Fibroblast of lung (primary cell): Measurements from ENCODE around the gene GARIN5B. TPM values are rescaled to one million over a fixed set of nuclear protein-coding genes. Genes with fewer than 3 reads are reported as not detected.

Source experiments
- DNase-seq, 2 donors: peaks; one replicate each; pipeline versions ENCODE4 v3.0.0 to v3.0.0-alpha.2; 2010; ENCODE audit warnings: low read depth in 2 of 2
- H2AFZ ChIP-seq: 2 replicates; pipeline ENCODE4 v1.5.1; 2012; ENCODE audit warnings: low read length, control low read depth, inconsistent platforms
- H3K27ac ChIP-seq: 2 replicates; pipeline ENCODE4 v1.5.1; 2011; ENCODE audit warnings: low read length, control low read depth; ENCODE audit not compliant: insufficient read depth
- H3K27me3 ChIP-seq: 2 replicates; pipeline ENCODE4 v1.5.1; 2011; ENCODE audit warnings: mild to moderate bottlenecking, low read length; ENCODE audit not compliant: control insufficient read depth, insufficient read depth
- H3K36me3 ChIP-seq: 2 replicates; pipeline ENCODE4 v1.5.1; 2011; ENCODE audit warnings: low read length; ENCODE audit not compliant: control insufficient read depth, insufficient read depth
- H3K4me1 ChIP-seq: 2 replicates; pipeline ENCODE4 v1.5.1; 2011; ENCODE audit warnings: low read length; ENCODE audit not compliant: control insufficient read depth, insufficient read depth; ENCODE audit errors: extremely low read depth
- H3K4me2 ChIP-seq: 2 replicates; pipeline ENCODE4 v1.5.1; 2011; ENCODE audit warnings: low read length, control low read depth; ENCODE audit not compliant: insufficient read depth; ENCODE audit errors: extremely low read depth
- H3K4me3 ChIP-seq, 4 experiments: fragments of 200-600 bp in 1 of 4; sonication (generic) in 1 of 4; replicated peaks in 1 of 4; 2 replicates each; pipeline ENCODE4 v1.5.1; 2011 to 2016; ENCODE audit warnings: low read length in 4 of 4, low read depth in 3 of 4, mild to moderate bottlenecking in 3 of 4, control low read depth in 2 of 4, inconsistent platforms in 1 of 4, mixed read lengths in 1 of 4; ENCODE audit not compliant: insufficient read depth in 1 of 4; ENCODE audit errors: control extremely low read depth in 1 of 4
- H3K79me2 ChIP-seq: 2 replicates; pipeline ENCODE4 v1.5.1; 2012; ENCODE audit warnings: mild to moderate bottlenecking, low read length, inconsistent platforms; ENCODE audit not compliant: control insufficient read depth, insufficient read depth
- H3K9ac ChIP-seq: 2 replicates; pipeline ENCODE4 v1.5.1; 2011; ENCODE audit warnings: mild to moderate bottlenecking, low read length, control low read depth; ENCODE audit not compliant: insufficient read depth
- H3K9me3 ChIP-seq: 2 replicates; pipeline ENCODE4 v1.5.1; 2012; ENCODE audit warnings: low read depth, low read length; ENCODE audit not compliant: control insufficient read depth, insufficient read depth
- H4K20me1 ChIP-seq: 2 replicates; pipeline ENCODE4 v1.5.1; 2011; ENCODE audit warnings: low read length; ENCODE audit not compliant: control insufficient read depth, insufficient read depth; ENCODE audit errors: extremely low read depth
- CTCF ChIP-seq, 2 donors: IDR thresholded peaks in 1 of 2; conservative IDR thresholded peaks in 1 of 2; 1 replicate in 1 of 2; 2 replicates in 1 of 2; pipeline ENCODE4 v1.5.1; 2011 to 2012; ENCODE audit warnings: low read length in 2 of 2, control low read depth in 1 of 2, inconsistent platforms in 1 of 2, low read depth in 1 of 2, mild to moderate bottlenecking in 1 of 2
- EZH2 ChIP-seq: IDR thresholded peaks from 2 replicates; pipeline ENCODE4 v1.5.1; 2012; ENCODE audit warnings: low read length, control low read depth, mild to moderate bottlenecking; ENCODE audit errors: missing control alignments
- polyA plus RNA-seq, 2 donors: library from polyadenylated mRNA; depleted of rRNA in 1 of 2; stranded (reverse) in 1 of 2; unstranded in 1 of 2; fragments of >200 nt; gene quantifications; 2 replicates each; pipeline ENCODE4 v1.2.1, GENCODE V29; 2011 to 2012; ENCODE audit warnings: missing spikeins in 1 of 2
- total RNA-seq: library from RNA; depleted of rRNA; stranded (reverse); fragments of >200 nt; gene quantifications from 2 replicates; pipeline ENCODE4 v1.2.1, GENCODE V29; 2014

GARIN5B gene
- total and polyA plus RNA-seq, 2 donors (not counting 1 experiment from before 2014, with no cell fraction given), result not detected

DNA sequence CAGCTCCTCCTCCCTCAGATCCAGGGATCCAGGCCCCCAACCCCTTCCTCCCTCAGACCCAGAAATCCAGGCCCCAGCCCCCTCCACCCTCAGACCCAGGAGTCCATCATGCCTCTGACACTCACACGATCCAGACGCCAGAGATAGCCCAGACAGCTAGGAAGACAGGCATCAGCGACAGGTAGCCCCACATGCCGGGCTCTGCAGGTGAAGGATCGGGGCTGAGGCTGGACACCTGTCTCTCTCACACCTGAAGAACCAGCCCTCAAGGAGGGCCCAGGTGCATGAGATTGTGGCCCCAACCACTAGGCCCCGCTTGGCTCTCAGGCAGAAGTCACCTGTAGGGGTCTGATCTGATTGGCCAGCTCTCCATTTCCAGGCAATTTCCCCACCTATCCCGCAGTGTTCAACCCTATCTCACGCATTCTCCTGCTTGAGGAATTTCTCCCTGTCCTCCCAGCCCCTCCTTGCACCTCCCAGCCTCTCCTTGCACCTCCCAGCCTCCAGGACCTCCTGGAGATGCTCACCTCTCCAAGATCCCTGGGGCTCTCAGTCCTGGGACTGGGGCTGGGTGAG lies 42.1 kb downstream of the GARIN5B start:
- Histone ChIP-seq H3K9me3 (no peaks in the 10 kb centered on the region), H3K36me3 (no peaks in the 10 kb centered on the region), H3K4me3 (no peak overlapping the region), H3K4me1 (no peaks in the 10 kb centered on the region), H2AFZ (no peak overlapping the region), H3K79me2 (no peaks in the 10 kb centered on the region), H3K27me3 (peaks cover 5% of the 10 kb centered on the region), H3K27ac (no peak overlapping the region), H3K4me2 (no peak overlapping the region), H3K9ac (no peak overlapping the region), H4K20me1 (no peaks in the 10 kb centered on the region)
- no peak for DNase-seq
- TF ChIP-seq CTCF (conservative IDR thresholded peaks at IDR 0.05 in 1 of 2, IDR thresholded peaks at IDR 0.05 in 1 of 2; ENCODE audit: low read depth in 1 of 2, low read length in 2 of 2), result no peak
- no peak for TF ChIP-seq EZH2

- no peak overlapping the region for H3K27ac ChIP-seq
- no peak for TF ChIP-seq EZH2
- no peak for TF ChIP-seq CTCF (conservative IDR thresholded peaks at IDR 0.05 in 1 of 2, IDR thresholded peaks at IDR 0.05 in 1 of 2; ENCODE audit: low read depth in 1 of 2, low read length in 2 of 2)
- no peaks in the 10 kb centered on the region for H3K9me3 ChIP-seq
- H3K36me3 ChIP-seq, result no peaks in the 10 kb centered on the region
- H3K9ac ChIP-seq, result no peak overlapping the region
- DNase-seq, result peak; percentile 30 to 35
- no peaks in the 10 kb centered on the region for H3K4me1 ChIP-seq
- no peaks in the 10 kb centered on the region for H4K20me1 ChIP-seq
- H3K79me2 ChIP-seq, result no peaks in the 10 kb centered on the region
- no peak overlapping the region for H3K4me2 ChIP-seq
- H2AFZ ChIP-seq, result no peak overlapping the region
- H3K27me3 ChIP-seq, result peaks cover 5% of the 10 kb centered on the region
- H3K4me3 ChIP-seq, result no peak overlapping the region
Observed at GRCh38 chr19:55319785-55320184, 43.3 kb downstream of the GARIN5B start.

- no peaks in the 10 kb centered on the region for H3K9me3 ChIP-seq
- no peak overlapping the region for H3K27ac ChIP-seq
- TF ChIP-seq EZH2 (no peak), CTCF (conservative IDR thresholded peaks at IDR 0.05 in 1 of 2, IDR thresholded peaks at IDR 0.05 in 1 of 2; ENCODE audit: low read depth in 1 of 2, low read length in 2 of 2) (no peak)
- no peak overlapping the region for H3K9ac ChIP-seq
- H3K4me3 ChIP-seq, result no peak overlapping the region
- no peaks in the 10 kb centered on the region for H3K4me1 ChIP-seq
- no peak overlapping the region for H3K4me2 ChIP-seq
- peaks cover 2% of the 10 kb centered on the region for H3K27me3 ChIP-seq
- no peaks in the 10 kb centered on the region for H3K36me3 ChIP-seq
- no peak for DNase-seq
- no peak overlapping the region for H2AFZ ChIP-seq
- H4K20me1 ChIP-seq, result no peaks in the 10 kb centered on the region
- H3K79me2 ChIP-seq, result no peaks in the 10 kb centered on the region
Observed at GRCh38 chr19:55316646-55317045, 46.4 kb downstream of the GARIN5B start.
